Ishikawa (cell line): Measurements from ENCODE around the gene RTTN.

Experiments used
- CEBPB ChIP-seq: IDR thresholded peaks from 2 replicates; pipeline ENCODE4 v1.6.1; 2012
- CREB1 ChIP-seq: IDR thresholded peaks from 2 replicates; pipeline ENCODE4 v1.6.1; 2012; ENCODE audit warnings: low read depth
- EGR1 ChIP-seq: IDR thresholded peaks from 2 replicates; pipeline ENCODE4 v1.6.1; 2012
- EP300 ChIP-seq: IDR thresholded peaks from 2 replicates; pipeline ENCODE4 v1.6.1; 2012; ENCODE audit warnings: borderline replicate concordance
- FOXM1 ChIP-seq: IDR thresholded peaks from 2 replicates; pipeline ENCODE4 v1.6.1; 2012; ENCODE audit warnings: low read depth, borderline replicate concordance
- MAX ChIP-seq: IDR thresholded peaks from 2 replicates; pipeline ENCODE4 v1.6.1; 2012
- NFIC ChIP-seq: IDR thresholded peaks from 2 replicates; pipeline ENCODE4 v1.6.1; 2012
- RAD21 ChIP-seq: IDR thresholded peaks from 2 replicates; pipeline ENCODE4 v1.6.1; 2012; ENCODE audit warnings: low read depth
- REST ChIP-seq: IDR thresholded peaks from 2 replicates; pipeline ENCODE4 v1.6.1; 2012; ENCODE audit warnings: low read depth, mild to moderate bottlenecking
- TAF1 ChIP-seq: IDR thresholded peaks from 2 replicates; pipeline ENCODE4 v1.6.1; 2012; ENCODE audit warnings: low read depth, mild to moderate bottlenecking
- TCF12 ChIP-seq: IDR thresholded peaks from 2 replicates; pipeline ENCODE4 v1.6.1; 2012; ENCODE audit warnings: low read depth
- TEAD4 ChIP-seq: IDR thresholded peaks from 2 replicates; pipeline ENCODE4 v1.6.1; 2012
- USF1 ChIP-seq: IDR thresholded peaks from 2 replicates; pipeline ENCODE4 v1.6.1; 2012
- YY1 ChIP-seq: IDR thresholded peaks from 2 replicates; pipeline ENCODE4 v1.6.1; 2012; ENCODE audit warnings: low read depth
- ZBTB7A ChIP-seq: IDR thresholded peaks from 2 replicates; pipeline ENCODE4 v1.6.1; 2012; ENCODE audit warnings: low read depth

RTTN gene

GRCh38 chr18:70085641-70086040, 119.8 kb downstream of the RTTN start:
- TF ChIP-seq EP300, result no peak
- TF ChIP-seq CEBPB, result peak; percentile 41; the same call in 1 of the 2 replicates

- TF ChIP-seq YY1, result no peak
- no peak for TF ChIP-seq USF1
- TF ChIP-seq REST, result no peak
- no peak for TF ChIP-seq CREB1
- no peak for TF ChIP-seq NFIC
- no peak for TF ChIP-seq RAD21
- TF ChIP-seq CEBPB, result no peak
- no peak for TF ChIP-seq MAX
- no peak for TF ChIP-seq ZBTB7A
- no peak for TF ChIP-seq EP300
- no peak for TF ChIP-seq TEAD4
- TF ChIP-seq FOXM1, result no peak
- no peak for TF ChIP-seq TAF1
Measured at GRCh38 chr18:70082430-70082829, 123.1 kb downstream of the RTTN start.

- TF ChIP-seq FOXM1, result no peak
- TF ChIP-seq YY1, result no peak
- TF ChIP-seq RAD21, result no peak
- TF ChIP-seq CEBPB, result no peak
- no peak for TF ChIP-seq TAF1
- TF ChIP-seq TEAD4, result no peak
- no peak for TF ChIP-seq EP300
- no peak for TF ChIP-seq NFIC
- no peak for TF ChIP-seq EGR1
- TF ChIP-seq USF1, result no peak
- TF ChIP-seq TCF12, result no peak
- TF ChIP-seq ZBTB7A, result no peak
- TF ChIP-seq MAX, result no peak
Measured at GRCh38 chr18:70078106-70078505, 127.4 kb downstream of the RTTN start.

GRCh38 chr18:70075906-70076305, 129.6 kb downstream of the RTTN start:
- TF ChIP-seq NFIC, result no peak
- no peak for TF ChIP-seq CEBPB
- no peak for TF ChIP-seq FOXM1
- no peak for TF ChIP-seq YY1
- TF ChIP-seq TCF12, result no peak
- TF ChIP-seq TAF1, result no peak
- TF ChIP-seq USF1, result no peak
- no peak for TF ChIP-seq EGR1
- TF ChIP-seq MAX, result no peak
- TF ChIP-seq CREB1, result no peak

- TF ChIP-seq USF1 (no peak), RAD21 (no peak), CREB1 (no peak), ZBTB7A (no peak), TEAD4 (no peak), EGR1 (no peak), MAX (no peak), REST (no peak), FOXM1 (no peak), TCF12 (no peak), YY1 (no peak), NFIC (no peak), EP300 (no peak), CEBPB (no peak), TAF1 (no peak)
Measured at GRCh38 chr18:70074116-70074515, 131.4 kb downstream of the RTTN start.

- TF ChIP-seq YY1 (no peak), MAX (no peak), NFIC (no peak), EGR1 (no peak), CREB1 (no peak), REST (no peak), CEBPB (no peak), RAD21 (no peak), TCF12 (no peak), FOXM1 (no peak), EP300 (no peak), TEAD4 (no peak), USF1 (no peak), TAF1 (no peak), ZBTB7A (no peak)
Measured at GRCh38 chr18:70073432-70073831, 132.1 kb downstream of the RTTN start.
